Measurements from ENCODE around the gene STK32B. TPM values are rescaled to one million over a fixed set of nuclear protein-coding genes. Genes with fewer than 3 reads are reported as not detected.
A peak's percentile ranks its signal among the peaks of the same experiment; 100 is the strongest.

The STK32B gene
- total and polyA plus RNA-seq, 2 of the 4 experiments (the other 2 are of a cell fraction) = 5.5 to 6.3 TPM

DNA sequence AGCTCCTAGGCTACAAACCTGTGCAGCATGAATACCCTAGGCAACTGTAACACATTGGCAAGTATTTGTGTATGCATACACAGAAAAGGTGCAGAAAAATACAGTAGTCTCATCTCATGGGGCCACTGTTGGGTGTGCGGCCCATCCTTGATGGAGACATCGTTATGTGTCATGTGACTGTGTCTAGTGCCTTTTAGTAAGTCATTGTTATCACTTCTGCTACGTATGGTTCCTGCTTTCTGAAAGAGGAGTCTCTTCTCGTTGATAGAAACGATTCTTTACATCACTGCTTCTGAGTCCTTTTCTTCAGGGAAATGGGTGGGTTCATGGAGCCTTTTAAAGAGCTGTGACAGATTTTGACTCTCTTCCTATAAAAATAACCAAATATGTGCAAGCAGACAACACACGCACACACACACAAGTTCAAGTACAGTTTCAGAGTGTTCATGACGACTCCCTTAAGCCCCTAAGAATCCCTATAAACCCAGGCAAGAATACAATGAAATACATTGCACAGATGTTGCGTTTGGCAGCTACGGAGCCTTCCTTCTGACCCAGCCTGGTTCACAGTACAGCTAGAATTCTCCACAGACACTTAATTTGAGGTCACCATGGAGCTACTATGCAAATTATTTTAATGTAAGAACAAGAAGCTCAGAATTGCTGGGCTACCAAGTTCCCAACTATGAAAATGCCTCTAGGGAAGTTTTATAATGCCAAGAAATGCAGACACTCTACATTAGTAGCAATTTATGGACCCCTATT, 10.2 kb upstream of the STK32B start:
- no CpG with 5 or more reads among the region's 9 CpGs for WGBS, 2 experiments (ENCODE audit: extremely low coverage in 2 of 2, insufficient read length in 1 of 2)
- Histone ChIP-seq H3K9me3 (ENCODE audit: control insufficient read depth, insufficient read depth, low read length) (no peaks in the 10 kb centered on the region), H3K79me1 (ENCODE audit: low read depth in 1 of 2, low read length in 2 of 2) (peaks cover 0 to 3% of the 10 kb centered on the region in 2 experiments; a peak in 1 of 4 replicates), H4K91ac (ENCODE audit: insufficient read depth, low read depth, low read length) (peak overlapping the region; percentile 33), H3K4me1 (ENCODE audit: control insufficient read depth, insufficient read depth, low read length) (peaks cover 20% of the 10 kb centered on the region), H3K9ac (ENCODE audit: low read depth, low read length) (no peak overlapping the region), H3K23ac (ENCODE audit: low read depth, low read length) (0 out of 2 replicates have a peak overlapping the region, but pooled peaks have one; percentile 12), H3K4me2 (ENCODE audit: low read depth, low read length) (no peak overlapping the region), H3K27me3 (ENCODE audit: control insufficient read depth, insufficient read depth, low read length) (no peaks in the 10 kb centered on the region; the same call in none of the 2 replicates), H2AK9ac (replicated peaks; ENCODE audit: low read depth, low read length, poor library complexity) (no peak overlapping the region), H2AFZ (replicated peaks; ENCODE audit: low read length, poor library complexity) (no peak overlapping the region), H4K5ac (ENCODE audit: low read depth, low read length) (peak overlapping the region; percentile 26; the same call in 1 of the 2 replicates), H3K56ac (ENCODE audit: extremely low read depth, insufficient read depth, low read length) (no peak overlapping the region), H3K14ac (replicated peaks; ENCODE audit: low read depth, low read length) (no peak overlapping the region), H2BK5ac (ENCODE audit: low read depth, low read length, poor library complexity, severe bottlenecking) (no peak overlapping the region), H3K9me1 (ENCODE audit: insufficient read depth, low read length) (peaks cover 17% of the 10 kb centered on the region), H3K18ac (ENCODE audit: low read depth, low read length) (peak overlapping the region; percentile 62), H4K8ac (ENCODE audit: low read depth in 2 of 2, low read length in 2 of 2) (no peak overlapping the region), H2BK15ac (ENCODE audit: low read depth, low read length) (peak overlapping the region; percentile 42; the same call in 2 of the 3 replicates), H3K4ac (ENCODE audit: low read depth, low read length) (peak overlapping the region; percentile 43; the same call in 1 of the 2 replicates), H3K27ac (ENCODE audit: insufficient read depth, low read length) (no peak overlapping the region), H2BK120ac (ENCODE audit: low read depth, low read length) (peak overlapping the region; percentile 36), H3K36me3 (ENCODE audit: control insufficient read depth, insufficient read depth, low read length) (no peaks in the 10 kb centered on the region), H2AK5ac (ENCODE audit: low read depth, low read length) (peak overlapping the region; percentile 91), H3K4me3 (ENCODE audit: insufficient read depth, low read depth, low read length) (no peak overlapping the region), H2BK20ac (ENCODE audit: low read depth, low read length) (peak overlapping the region; percentile 21), H4K20me1 (ENCODE audit: insufficient read depth, low read length) (no peaks in the 10 kb centered on the region)
- DNase-seq = no peak
- ChIA-PET POLR2A (ENCODE audit: unreplicated experiment) (no interaction called here), CTCF (no interaction called here)
- ATAC-seq (ENCODE audit: low read depth) = no peak
- dilution Hi-C loops (cut with HindIII; ENCODE audit: low sequenced_read_pairs, unreplicated experiment) (no loop called here), in situ Hi-C loops (cut with MboI; ENCODE audit: low sequenced_read_pairs) (loop anchor here (10.0 kb wide), 1 partner anchor 754 kb away; no protein-coding TSS in a partner anchor), intact Hi-C loops (cut with micrococcal nuclease) (no loop called here)
- no TSS peak for BruUV-seq (replicated peaks)
- TF ChIP-seq, protein P1, sequence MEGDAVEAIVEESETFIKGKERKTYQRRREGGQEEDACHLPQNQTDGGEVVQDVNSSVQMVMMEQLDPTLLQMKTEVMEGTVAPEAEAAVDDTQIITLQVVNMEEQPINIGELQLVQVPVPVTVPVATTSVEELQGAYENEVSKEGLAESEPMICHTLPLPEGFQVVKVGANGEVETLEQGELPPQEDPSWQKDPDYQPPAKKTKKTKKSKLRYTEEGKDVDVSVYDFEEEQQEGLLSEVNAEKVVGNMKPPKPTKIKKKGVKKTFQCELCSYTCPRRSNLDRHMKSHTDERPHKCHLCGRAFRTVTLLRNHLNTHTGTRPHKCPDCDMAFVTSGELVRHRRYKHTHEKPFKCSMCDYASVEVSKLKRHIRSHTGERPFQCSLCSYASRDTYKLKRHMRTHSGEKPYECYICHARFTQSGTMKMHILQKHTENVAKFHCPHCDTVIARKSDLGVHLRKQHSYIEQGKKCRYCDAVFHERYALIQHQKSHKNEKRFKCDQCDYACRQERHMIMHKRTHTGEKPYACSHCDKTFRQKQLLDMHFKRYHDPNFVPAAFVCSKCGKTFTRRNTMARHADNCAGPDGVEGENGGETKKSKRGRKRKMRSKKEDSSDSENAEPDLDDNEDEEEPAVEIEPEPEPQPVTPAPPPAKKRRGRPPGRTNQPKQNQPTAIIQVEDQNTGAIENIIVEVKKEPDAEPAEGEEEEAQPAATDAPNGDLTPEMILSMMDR (conservative IDR thresholded peaks at IDR 0.05; ENCODE audit: low read depth, low read length) = no peak
- TF ChIP-seq, protein P2, sequence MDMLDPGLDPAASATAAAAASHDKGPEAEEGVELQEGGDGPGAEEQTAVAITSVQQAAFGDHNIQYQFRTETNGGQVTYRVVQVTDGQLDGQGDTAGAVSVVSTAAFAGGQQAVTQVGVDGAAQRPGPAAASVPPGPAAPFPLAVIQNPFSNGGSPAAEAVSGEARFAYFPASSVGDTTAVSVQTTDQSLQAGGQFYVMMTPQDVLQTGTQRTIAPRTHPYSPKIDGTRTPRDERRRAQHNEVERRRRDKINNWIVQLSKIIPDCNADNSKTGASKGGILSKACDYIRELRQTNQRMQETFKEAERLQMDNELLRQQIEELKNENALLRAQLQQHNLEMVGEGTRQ (IDR thresholded peaks at IDR 0.05; ENCODE audit: low read depth, low read length) = no peak
- TF ChIP-seq SMC3 (IDR thresholded peaks at IDR 0.05; ENCODE audit: low read depth, low read length) (no peak), NFE2L2 (IDR thresholded peaks at IDR 0.05; ENCODE audit: low read depth, low read length) (no peak), POLR2A (IDR thresholded peaks at IDR 0.05; ENCODE audit: low read depth, low read length) (no peak), RAD21 (IDR thresholded peaks at IDR 0.05; ENCODE audit: low read length) (no peak), MXI1 (IDR thresholded peaks at IDR 0.05; ENCODE audit: borderline replicate concordance, low read depth, low read length) (no peak), CEBPB (IDR thresholded peaks at IDR 0.05; ENCODE audit: low read depth, low read length) (no peak), BHLHE40 (IDR thresholded peaks at IDR 0.05; ENCODE audit: low read depth, low read length) (no peak), RFX5 (IDR thresholded peaks at IDR 0.05; ENCODE audit: low read depth, low read length) (no peak), MAFK (IDR thresholded peaks at IDR 0.05; ENCODE audit: low read depth, low read length) (no peak), CHD1 (IDR thresholded peaks at IDR 0.05; ENCODE audit: low read depth, low read length) (no peak), MAZ (IDR thresholded peaks at IDR 0.05; ENCODE audit: borderline replicate concordance, low read depth, low read length) (no peak), RCOR1 (IDR thresholded peaks at IDR 0.05; ENCODE audit: insufficient replicate concordance, low read length) (no peak)
- TF ChIP-seq, protein P3, sequence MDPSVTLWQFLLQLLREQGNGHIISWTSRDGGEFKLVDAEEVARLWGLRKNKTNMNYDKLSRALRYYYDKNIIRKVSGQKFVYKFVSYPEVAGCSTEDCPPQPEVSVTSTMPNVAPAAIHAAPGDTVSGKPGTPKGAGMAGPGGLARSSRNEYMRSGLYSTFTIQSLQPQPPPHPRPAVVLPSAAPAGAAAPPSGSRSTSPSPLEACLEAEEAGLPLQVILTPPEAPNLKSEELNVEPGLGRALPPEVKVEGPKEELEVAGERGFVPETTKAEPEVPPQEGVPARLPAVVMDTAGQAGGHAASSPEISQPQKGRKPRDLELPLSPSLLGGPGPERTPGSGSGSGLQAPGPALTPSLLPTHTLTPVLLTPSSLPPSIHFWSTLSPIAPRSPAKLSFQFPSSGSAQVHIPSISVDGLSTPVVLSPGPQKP (IDR thresholded peaks at IDR 0.05; ENCODE audit: borderline replicate concordance, low read depth, low read length) = no peak
